ENCODE measurements around the gene LIME1.

DNA sequence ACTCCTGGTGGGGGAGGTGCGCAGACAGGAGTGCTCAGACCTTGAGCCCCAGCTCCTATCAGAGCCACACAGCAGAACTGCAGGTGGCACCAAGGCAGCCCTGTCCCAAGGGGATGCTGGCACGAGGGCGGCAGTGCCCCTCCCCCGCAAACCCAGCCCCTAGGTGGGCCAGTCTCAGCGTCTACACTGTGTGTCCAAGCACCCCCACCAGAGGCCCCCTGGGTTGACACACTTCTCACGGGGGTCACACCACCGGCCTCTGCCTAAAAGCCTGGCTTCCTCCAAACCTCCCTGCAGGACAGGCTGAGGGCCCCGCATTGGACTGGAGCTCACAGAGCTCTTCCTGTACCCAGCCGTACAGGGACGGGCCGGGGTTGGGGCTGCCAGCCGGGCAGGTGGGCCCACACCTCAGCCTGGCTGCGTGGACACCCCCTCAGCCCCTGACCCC is 11.2 kb downstream of the LIME1 start:
- TF ChIP-seq GATA3 (IDR thresholded peaks at IDR 0.05; ENCODE audit: low read depth, low read length): no peak
- no peak for TF ChIP-seq GATA2 (IDR thresholded peaks at IDR 0.05; ENCODE audit: low read depth, low read length)

All from SH-SY5Y (cell line).